SK-N-SH (cell line): ENCODE measurements around the gene MYCBPAP. TPM values are rescaled to one million over a fixed set of nuclear protein-coding genes. Genes with fewer than 3 reads are reported as not detected.

Experiments used
- CTCF ChIA-PET: fragments of 300-600, 350-600 bp; formaldehyde crosslinking; extraction: SDS; loops from one replicate; lab custom pipeline; 2021; lab: Yijun Ruan, JAX
- POLR2A ChIA-PET: fragments of 350-600 bp; sonication (Branson Sonifier 250); formaldehyde crosslinking; extraction: SDS; loops from one replicate; lab custom pipeline; 2020; ENCODE audit warnings: antibody characterized with exemption, inconsistent platforms; lab: Yijun Ruan, JAX
- DNase-seq: peaks from one replicate; pipeline ENCODE4 v3.0.0; 2012
- H2AFZ ChIP-seq: fragments of 200-600 bp; sonication (generic); 2 replicates; pipeline ENCODE4 v1.8.1; 2016; ENCODE audit warnings: antibody characterized with exemption, mild to moderate bottlenecking, low read depth
- H3F3A ChIP-seq: fragments of 200-600 bp; sonication (generic); replicated peaks from 2 replicates; pipeline ENCODE3; 2016; ENCODE audit warnings: antibody characterized with exemption, mild to moderate bottlenecking; ENCODE audit not compliant: insufficient read depth
- H3K27ac ChIP-seq, 2 experiments: fragments of 200-500 bp in 1 of 2; fragments of 200-600 bp in 1 of 2; sonication (Bioruptor generic) in 1 of 2; sonication (generic), shearing (Covaris generic) in 1 of 2; 2 replicates each; pipeline versions ENCODE4 v1.5.1 to v1.6.1; 2014 to 2016; ENCODE audit warnings: low read depth in 2 of 2, inconsistent platforms in 1 of 2, low read length in 1 of 2, mild to moderate bottlenecking in 1 of 2, mixed read lengths in 1 of 2
- H3K27me3 ChIP-seq: fragments of 200-600 bp; sonication (generic), shearing (Covaris generic); 2 replicates; pipeline ENCODE4 v1.6.1; 2016; ENCODE audit warnings: mixed run types; ENCODE audit not compliant: insufficient read depth
- H3K36me3 ChIP-seq, 2 experiments: fragments of 200-500 bp in 1 of 2; fragments of 200-600 bp in 1 of 2; sonication (Bioruptor generic) in 1 of 2; sonication (generic) in 1 of 2; replicated peaks in 1 of 2; 2 replicates each; pipeline versions ENCODE3 to v1.5.1; 2014 to 2016; ENCODE audit warnings: low read length in 1 of 2, mild to moderate bottlenecking in 1 of 2; ENCODE audit not compliant: insufficient read depth in 2 of 2, control insufficient read depth in 1 of 2
- H3K4me1 ChIP-seq, 2 experiments: fragments of 200-500 bp in 1 of 2; fragments of 200-600 bp in 1 of 2; sonication (Bioruptor generic) in 1 of 2; sonication (generic), shearing (Covaris generic) in 1 of 2; 2 replicates each; pipeline versions ENCODE4 v1.5.1 to v1.6.1; 2014 to 2016; ENCODE audit warnings: low read depth in 1 of 2, low read length in 1 of 2, mixed run types in 1 of 2; ENCODE audit not compliant: insufficient read depth in 2 of 2, control insufficient read depth in 1 of 2
- H3K4me2 ChIP-seq: fragments of 200-600 bp; sonication (generic), shearing (Covaris generic); 2 replicates; pipeline ENCODE4 v1.6.1; 2017; ENCODE audit warnings: mixed run types
- H3K4me3 ChIP-seq, 2 experiments: fragments of 200-500 bp in 1 of 2; fragments of 200-600 bp in 1 of 2; sonication (Bioruptor generic) in 1 of 2; sonication (generic), shearing (Covaris generic) in 1 of 2; 2 replicates each; pipeline versions ENCODE4 v1.5.1 to v1.8.1; 2014 to 2016; ENCODE audit warnings: low read depth in 2 of 2, inconsistent platforms in 1 of 2, low read length in 1 of 2, mild to moderate bottlenecking in 1 of 2, mixed read lengths in 1 of 2, moderate library complexity in 1 of 2
- H3K79me2 ChIP-seq: fragments of 200-600 bp; sonication (generic); 2 replicates; pipeline ENCODE4 v1.8.1; 2017; ENCODE audit warnings: mild to moderate bottlenecking; ENCODE audit not compliant: insufficient read depth
- H3K9ac ChIP-seq: fragments of 200-600 bp; sonication (generic); 2 replicates; pipeline ENCODE4 v1.6.1; 2017; ENCODE audit warnings: mixed run types
- H3K9me2 ChIP-seq: fragments of 200-600 bp; sonication (generic); 2 replicates; pipeline ENCODE4 v1.6.1; 2017; ENCODE audit warnings: mixed run types
- H3K9me3 ChIP-seq: fragments of 200-600 bp; sonication (generic); 2 replicates; pipeline ENCODE4 v1.6.1; 2017; ENCODE audit warnings: mixed run types, mild to moderate bottlenecking, moderate library complexity
- H4K20me1 ChIP-seq: fragments of 200-600 bp; sonication (generic); 2 replicates; pipeline ENCODE4 v1.6.1; 2017; ENCODE audit warnings: mild to moderate bottlenecking, mixed run types; ENCODE audit not compliant: insufficient read depth
- CTCF ChIP-seq: fragments of 200-600 bp; sonication (generic); IDR thresholded peaks from 2 replicates; pipeline ENCODE4 v1.6.1; 2017; ENCODE audit warnings: antibody characterized with exemption, mild to moderate bottlenecking, moderate library complexity
- ELF1 ChIP-seq: IDR thresholded peaks from 2 replicates; pipeline ENCODE4 v1.4.0; 2012
- FOXJ3 ChIP-seq: sonication (generic); formaldehyde crosslinking; IDR thresholded peaks from 2 replicates; pipeline ENCODE4 v1.5.1; 2020; ENCODE audit warnings: mild to moderate bottlenecking, missing genetic modification reagents
- GATA2 ChIP-seq: sonication (generic); formaldehyde crosslinking; IDR thresholded peaks from 2 replicates; pipeline ENCODE4 v1.5.0; 2020; ENCODE audit warnings: mild to moderate bottlenecking, missing genetic modification reagents
- MAX ChIP-seq: IDR thresholded peaks from 2 replicates; pipeline ENCODE4 v1.4.0; 2012; ENCODE audit warnings: low read depth
- NFIC ChIP-seq: IDR thresholded peaks from 2 replicates; pipeline ENCODE4 v1.4.0; 2012; ENCODE audit warnings: borderline replicate concordance
- NRF1 ChIP-seq: IDR thresholded peaks from 2 replicates; pipeline ENCODE4 v1.6.1; 2012; ENCODE audit warnings: low read depth, mild to moderate bottlenecking, low read length
- RAD21 ChIP-seq: IDR thresholded peaks from 2 replicates; pipeline ENCODE4 v1.6.1; 2012; ENCODE audit warnings: mild to moderate bottlenecking, low read length
- RCOR1 ChIP-seq: fragments of 150-350 bp; IDR thresholded peaks from 2 replicates; pipeline ENCODE4 v1.6.1; 2017; ENCODE audit warnings: antibody characterized with exemption, low read length
- TAF1 ChIP-seq: IDR thresholded peaks from 2 replicates; pipeline ENCODE4 v1.6.1; 2012; ENCODE audit warnings: low read depth, mild to moderate bottlenecking, low read length, moderate library complexity, borderline replicate concordance
- USF2 ChIP-seq: fragments of 150-350 bp; IDR thresholded peaks from 2 replicates; pipeline ENCODE4 v1.6.1; 2017; ENCODE audit warnings: antibody characterized with exemption, low read length, low read depth, borderline replicate concordance
- ZBTB33 ChIP-seq: IDR thresholded peaks from 2 replicates; pipeline ENCODE4 v1.4.0; 2012; ENCODE audit warnings: low read depth, borderline replicate concordance
- WGBS: methylation state at CpG from one replicate; pipeline ENCODE4 v1.1.6; 2017; ENCODE audit warnings: low lambda C conversion rate; 5-methylcytosine and 5-hydroxymethylcytosine counted together
- polyA plus RNA-seq, 3 experiments: library from polyadenylated mRNA; depleted of rRNA; stranded (reverse); fragments of >200 nt; gene quantifications; 2 replicates each; pipeline ENCODE4 v1.2.3, GENCODE V29; 2012

Gene MYCBPAP
- polyA plus RNA-seq, 1 of the 3 experiments (the other 2 are of a cell fraction): 2.4 TPM

- TF ChIP-seq ELF1: no peak
- no peak for TF ChIP-seq MAX
- no peak for TF ChIP-seq NFIC
Observed at GRCh38 chr17:50458701-50459676, 49.2 kb upstream of the MYCBPAP start (continued).

- no peaks in the 10 kb centered on the region for H3K9me2 ChIP-seq
- TF ChIP-seq RAD21 (no peak), TAF1 (no peak), RCOR1 (no peak), ELF1 (no peak), ZBTB33 (no peak), USF2 (no peak)
- TF ChIP-seq, all 33 proteins: peak for 0
- no peak overlapping the region for H3K9ac ChIP-seq
- no peaks in the 10 kb centered on the region for H3K9me3 ChIP-seq
- H3F3A ChIP-seq: no peaks in the 10 kb centered on the region
- ChIA-PET CTCF (interaction anchor here (0.5 to 3.5 kb wide), 4 partner anchors 9 to 42 kb away, joined by 3 to 15 read pairs (median 6); partner anchors contain the start of gene RSAD1), POLR2A (no interaction called here)
- H3K4me1 ChIP-seq: no peaks in the 10 kb centered on the region
- 89% methylated on average over 4 of the region's 4 CpGs for WGBS
- DNase-seq: no peak
- peaks cover 0 to 2% of the 10 kb centered on the region in 2 experiments for H3K36me3 ChIP-seq
- no peak overlapping the region for H3K4me3 ChIP-seq
- H3K27me3 ChIP-seq: no peaks in the 10 kb centered on the region
- H3K4me2 ChIP-seq: no peak overlapping the region
- H4K20me1 ChIP-seq: no peaks in the 10 kb centered on the region
- H3K79me2 ChIP-seq: no peaks in the 10 kb centered on the region
- H3K27ac ChIP-seq: no peak overlapping the region
- H2AFZ ChIP-seq: no peak overlapping the region
Observed at GRCh38 chr17:50459756-50460155, 48.5 kb upstream of the MYCBPAP start.

GRCh38 chr17:50460831-50461526, 47.3 kb upstream of the MYCBPAP start:
- no peaks in the 10 kb centered on the region for H3K27me3 ChIP-seq
- H3K4me2 ChIP-seq: no peak overlapping the region
- H2AFZ ChIP-seq: no peak overlapping the region
- peaks cover 0 to 2% of the 10 kb centered on the region in 2 experiments for H3K36me3 ChIP-seq
- 86% methylated on average over 9 of the region's 9 CpGs for WGBS
- H3K9me3 ChIP-seq: no peaks in the 10 kb centered on the region
- no peaks in the 10 kb centered on the region for H3K4me1 ChIP-seq
- DNase-seq: no peak
- CTCF ChIA-PET: interaction anchor here (0.6 to 4.1 kb wide), 4 partner anchors 12 to 186 kb away, joined by 3 to 18 read pairs (median 9); partner anchors contain the start of gene RSAD1
- H4K20me1 ChIP-seq: no peaks in the 10 kb centered on the region; the same call in 1 of the 2 replicates
- POLR2A ChIA-PET: no interaction called here
- no peaks in the 10 kb centered on the region for H3K79me2 ChIP-seq
- no peak overlapping the region for H3K4me3 ChIP-seq
- H3K9me2 ChIP-seq: no peaks in the 10 kb centered on the region
- no peak overlapping the region for H3K27ac ChIP-seq
- H3F3A ChIP-seq: no peaks in the 10 kb centered on the region
- H3K9ac ChIP-seq: no peak overlapping the region
- TF ChIP-seq NRF1: no peak
- TF ChIP-seq FOXJ3 (CRISPR knock-in tag): no peak
- TF ChIP-seq RAD21: no peak
- no peak for TF ChIP-seq CTCF
- TF ChIP-seq GATA2 (CRISPR knock-in tag): no peak
